HL-60 (cell line): ENCODE data around the gene HMGCS2.

Source experiments
- GABPA ChIP-seq: IDR thresholded peaks from 2 replicates; pipeline ENCODE4 v1.6.1; 2012; ENCODE audit warnings: low read depth
- POLR2AphosphoS5 ChIP-seq: IDR thresholded peaks from 2 replicates; pipeline ENCODE4 v1.6.1; 2012; ENCODE audit warnings: low read depth
- SPI1 ChIP-seq: IDR thresholded peaks from 2 replicates; pipeline ENCODE4 v1.6.1; 2012; ENCODE audit warnings: low read depth, mild to moderate bottlenecking, borderline replicate concordance
- TF ChIP-seq, protein P1 (sequence below): IDR thresholded peaks from one replicate; pipeline ENCODE4 v1.5.1; 2011; ENCODE audit warnings: low read length, control low read depth, inconsistent platforms; ENCODE audit not compliant: insufficient read depth
- TF ChIP-seq, protein P2 (sequence below): IDR thresholded peaks from 2 replicates; pipeline ENCODE4 v1.6.1; 2012; ENCODE audit warnings: low read depth; ENCODE audit not compliant: insufficient replicate concordance

- no peak for TF ChIP-seq POLR2AphosphoS5
- TF ChIP-seq, protein P1, sequence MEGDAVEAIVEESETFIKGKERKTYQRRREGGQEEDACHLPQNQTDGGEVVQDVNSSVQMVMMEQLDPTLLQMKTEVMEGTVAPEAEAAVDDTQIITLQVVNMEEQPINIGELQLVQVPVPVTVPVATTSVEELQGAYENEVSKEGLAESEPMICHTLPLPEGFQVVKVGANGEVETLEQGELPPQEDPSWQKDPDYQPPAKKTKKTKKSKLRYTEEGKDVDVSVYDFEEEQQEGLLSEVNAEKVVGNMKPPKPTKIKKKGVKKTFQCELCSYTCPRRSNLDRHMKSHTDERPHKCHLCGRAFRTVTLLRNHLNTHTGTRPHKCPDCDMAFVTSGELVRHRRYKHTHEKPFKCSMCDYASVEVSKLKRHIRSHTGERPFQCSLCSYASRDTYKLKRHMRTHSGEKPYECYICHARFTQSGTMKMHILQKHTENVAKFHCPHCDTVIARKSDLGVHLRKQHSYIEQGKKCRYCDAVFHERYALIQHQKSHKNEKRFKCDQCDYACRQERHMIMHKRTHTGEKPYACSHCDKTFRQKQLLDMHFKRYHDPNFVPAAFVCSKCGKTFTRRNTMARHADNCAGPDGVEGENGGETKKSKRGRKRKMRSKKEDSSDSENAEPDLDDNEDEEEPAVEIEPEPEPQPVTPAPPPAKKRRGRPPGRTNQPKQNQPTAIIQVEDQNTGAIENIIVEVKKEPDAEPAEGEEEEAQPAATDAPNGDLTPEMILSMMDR = no peak
- TF ChIP-seq, protein P2, sequence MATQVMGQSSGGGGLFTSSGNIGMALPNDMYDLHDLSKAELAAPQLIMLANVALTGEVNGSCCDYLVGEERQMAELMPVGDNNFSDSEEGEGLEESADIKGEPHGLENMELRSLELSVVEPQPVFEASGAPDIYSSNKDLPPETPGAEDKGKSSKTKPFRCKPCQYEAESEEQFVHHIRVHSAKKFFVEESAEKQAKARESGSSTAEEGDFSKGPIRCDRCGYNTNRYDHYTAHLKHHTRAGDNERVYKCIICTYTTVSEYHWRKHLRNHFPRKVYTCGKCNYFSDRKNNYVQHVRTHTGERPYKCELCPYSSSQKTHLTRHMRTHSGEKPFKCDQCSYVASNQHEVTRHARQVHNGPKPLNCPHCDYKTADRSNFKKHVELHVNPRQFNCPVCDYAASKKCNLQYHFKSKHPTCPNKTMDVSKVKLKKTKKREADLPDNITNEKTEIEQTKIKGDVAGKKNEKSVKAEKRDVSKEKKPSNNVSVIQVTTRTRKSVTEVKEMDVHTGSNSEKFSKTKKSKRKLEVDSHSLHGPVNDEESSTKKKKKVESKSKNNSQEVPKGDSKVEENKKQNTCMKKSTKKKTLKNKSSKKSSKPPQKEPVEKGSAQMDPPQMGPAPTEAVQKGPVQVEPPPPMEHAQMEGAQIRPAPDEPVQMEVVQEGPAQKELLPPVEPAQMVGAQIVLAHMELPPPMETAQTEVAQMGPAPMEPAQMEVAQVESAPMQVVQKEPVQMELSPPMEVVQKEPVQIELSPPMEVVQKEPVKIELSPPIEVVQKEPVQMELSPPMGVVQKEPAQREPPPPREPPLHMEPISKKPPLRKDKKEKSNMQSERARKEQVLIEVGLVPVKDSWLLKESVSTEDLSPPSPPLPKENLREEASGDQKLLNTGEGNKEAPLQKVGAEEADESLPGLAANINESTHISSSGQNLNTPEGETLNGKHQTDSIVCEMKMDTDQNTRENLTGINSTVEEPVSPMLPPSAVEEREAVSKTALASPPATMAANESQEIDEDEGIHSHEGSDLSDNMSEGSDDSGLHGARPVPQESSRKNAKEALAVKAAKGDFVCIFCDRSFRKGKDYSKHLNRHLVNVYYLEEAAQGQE = no peak
- TF ChIP-seq GABPA = no peak
- no peak for TF ChIP-seq SPI1
These were observed 30.3 kb upstream of the HMGCS2 start for GRCh38 chr1:119799003-119799402.
